IPS DF 4.7 (cell line): ENCODE measurements around the gene EEF1AKMT3.
"Not testable (repeated sequence)": the region's sequence is repeated elsewhere in the genome, so short reads cannot be mapped to it uniquely, and the experiment has no call there.

Experiments used
- DNase-seq: peaks from one replicate; pipeline ENCODE4 v3.0.0-alpha.2; 2013; ENCODE audit warnings: low spot score; ENCODE audit errors: extremely low read depth

The EEF1AKMT3 gene

DNA sequence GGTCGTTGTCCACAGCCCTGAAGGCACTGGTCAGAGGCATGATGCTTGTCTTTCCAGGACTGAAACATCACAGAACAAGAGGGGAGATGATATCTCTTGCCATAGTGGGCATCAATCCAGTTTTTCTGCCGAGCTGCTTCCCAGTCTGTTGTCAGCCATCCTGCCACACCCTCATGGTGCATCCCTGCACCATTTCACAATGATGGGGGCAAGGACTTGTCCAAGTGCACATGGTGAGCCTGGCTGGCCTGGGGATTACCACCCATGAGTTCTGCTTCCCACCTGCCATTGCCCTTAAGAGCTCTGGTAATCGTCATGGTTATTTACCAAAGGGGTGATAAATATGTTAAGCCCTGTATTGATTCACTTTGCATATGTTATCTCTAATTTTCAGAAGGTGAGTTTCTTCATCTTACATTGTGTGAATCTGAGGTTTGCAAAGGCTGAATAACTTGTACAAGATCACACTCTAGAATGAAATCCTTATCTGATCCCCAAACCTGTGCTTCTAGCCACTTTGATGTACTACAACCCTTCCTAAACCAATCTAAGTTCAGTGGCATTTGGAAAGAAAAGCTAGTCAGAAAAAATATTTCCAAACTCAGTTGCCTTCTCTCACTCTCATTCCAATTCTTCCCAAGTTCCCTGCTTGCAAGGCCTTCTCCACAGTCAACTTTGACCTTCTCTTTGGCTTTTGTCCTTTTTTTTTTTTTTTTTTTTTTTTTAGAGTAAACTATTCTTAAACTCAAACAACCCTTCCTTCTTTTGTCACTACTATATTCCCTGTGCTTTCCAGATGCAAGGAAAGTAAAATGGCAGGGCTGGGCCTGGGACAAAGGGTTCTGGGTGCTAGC lies 43.8 kb downstream of the EEF1AKMT3 start:
- DNase-seq, result no peak

DNA sequence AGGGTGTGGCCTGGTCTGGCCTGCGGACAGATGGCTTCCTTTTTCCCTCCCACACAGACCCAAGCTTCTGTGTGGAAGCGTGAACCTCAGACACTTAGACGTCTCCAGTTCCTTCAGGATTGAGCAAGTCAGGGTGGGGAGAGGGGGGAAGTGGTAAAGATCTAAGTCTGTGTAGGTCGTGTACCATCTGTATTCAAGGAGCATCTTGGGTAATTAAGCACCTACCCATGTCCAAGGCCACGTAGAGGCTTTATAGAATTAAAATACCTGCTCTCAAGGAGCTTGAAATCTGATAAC lies 44.4 kb downstream of the EEF1AKMT3 start:
- DNase-seq, result no peak

DNA sequence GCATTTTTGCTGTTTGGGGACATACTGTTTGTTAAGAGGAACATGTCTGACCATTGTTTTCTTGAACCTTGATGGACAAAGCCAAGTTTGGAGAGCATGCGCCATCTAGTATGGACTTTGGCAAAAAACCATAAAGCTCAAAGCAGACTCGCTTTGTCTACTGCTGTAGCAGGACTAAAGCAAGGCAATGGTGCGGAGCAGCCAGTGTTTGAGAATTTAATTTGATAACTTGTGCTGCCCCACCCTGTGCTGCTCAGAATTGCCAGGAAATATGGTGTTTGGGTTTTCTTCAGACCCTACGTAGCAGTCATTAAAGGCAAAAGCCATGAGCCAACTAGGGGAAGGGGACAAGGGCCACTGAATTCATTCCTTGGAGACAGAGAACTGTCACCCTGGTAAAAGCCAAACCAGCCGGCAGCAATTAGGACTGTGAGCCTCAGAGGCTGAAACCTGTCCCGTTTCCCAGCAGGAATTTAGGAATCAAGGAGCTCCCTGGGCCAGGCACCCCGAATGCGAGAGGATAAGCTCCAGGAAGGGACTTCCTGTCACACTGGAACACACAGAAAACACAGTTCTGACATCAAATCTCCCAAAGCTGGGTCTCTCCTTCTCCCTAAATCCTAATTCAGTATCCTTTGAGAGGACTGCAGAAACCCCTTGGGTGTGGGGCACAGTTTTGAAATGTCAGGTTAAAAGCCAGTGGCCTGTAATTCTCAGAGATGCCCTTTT lies 45.0 kb downstream of the EEF1AKMT3 start:
- DNase-seq, result no peak

DNA sequence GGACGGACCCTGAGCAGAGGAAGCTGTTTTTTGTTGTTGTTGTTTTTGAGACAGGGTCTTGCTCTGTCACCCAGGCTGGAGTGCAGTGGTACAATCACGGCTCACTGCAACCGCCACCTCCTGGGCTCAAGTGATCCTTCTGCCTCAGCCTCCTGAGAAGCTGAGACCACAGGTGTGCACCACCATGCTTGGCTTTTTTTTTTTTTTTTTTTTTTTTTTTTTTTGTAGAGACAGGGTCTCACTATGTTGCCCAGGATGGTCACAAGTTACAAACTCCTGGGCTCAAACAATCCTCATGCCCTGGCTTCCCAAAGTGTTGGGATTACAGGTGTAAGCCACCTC lies 45.5 kb downstream of the EEF1AKMT3 start:
- not testable (repeated sequence) for DNase-seq

DNA sequence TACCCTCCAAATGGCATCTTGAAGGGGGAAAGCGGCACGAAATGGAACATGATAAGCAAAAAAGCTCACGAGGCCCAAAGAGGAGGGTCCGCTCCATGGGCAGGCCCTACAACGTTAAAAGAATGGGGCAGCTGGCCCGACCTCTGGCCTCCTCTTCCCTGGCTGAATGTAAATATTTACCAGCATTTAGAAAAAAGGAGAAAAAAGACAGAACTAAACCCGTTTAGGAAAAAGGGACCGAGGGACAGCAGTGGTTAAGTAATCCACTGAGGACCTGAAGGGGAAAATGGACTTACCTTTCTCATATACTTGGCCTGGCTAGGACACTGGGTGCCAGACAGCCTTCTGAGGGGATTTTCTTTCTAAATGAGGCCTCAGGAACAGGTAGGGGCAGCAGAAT lies 47.7 kb downstream of the EEF1AKMT3 start:
- DNase-seq, result not testable (repeated sequence)

DNA sequence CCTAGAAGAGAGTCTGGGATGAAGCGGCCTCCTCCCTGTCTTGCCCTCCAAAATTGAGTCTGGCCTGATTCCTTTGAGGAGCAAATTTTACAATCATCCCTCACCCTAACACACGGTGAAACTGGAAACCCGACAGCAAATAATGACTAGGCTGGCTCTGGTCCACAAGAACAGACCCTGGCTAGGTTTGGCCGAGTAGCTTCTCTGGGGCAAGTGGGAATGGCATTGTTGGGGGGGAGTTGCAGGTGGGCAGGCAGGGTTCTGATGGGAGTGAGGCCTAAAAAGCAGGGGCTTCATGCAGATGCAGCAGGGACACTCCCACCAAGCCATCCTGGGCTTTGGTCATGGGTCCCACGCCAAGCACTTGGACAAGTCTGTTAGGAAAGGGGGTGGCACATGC lies 48.6 kb downstream of the EEF1AKMT3 start:
- DNase-seq, result not testable (repeated sequence)

DNA sequence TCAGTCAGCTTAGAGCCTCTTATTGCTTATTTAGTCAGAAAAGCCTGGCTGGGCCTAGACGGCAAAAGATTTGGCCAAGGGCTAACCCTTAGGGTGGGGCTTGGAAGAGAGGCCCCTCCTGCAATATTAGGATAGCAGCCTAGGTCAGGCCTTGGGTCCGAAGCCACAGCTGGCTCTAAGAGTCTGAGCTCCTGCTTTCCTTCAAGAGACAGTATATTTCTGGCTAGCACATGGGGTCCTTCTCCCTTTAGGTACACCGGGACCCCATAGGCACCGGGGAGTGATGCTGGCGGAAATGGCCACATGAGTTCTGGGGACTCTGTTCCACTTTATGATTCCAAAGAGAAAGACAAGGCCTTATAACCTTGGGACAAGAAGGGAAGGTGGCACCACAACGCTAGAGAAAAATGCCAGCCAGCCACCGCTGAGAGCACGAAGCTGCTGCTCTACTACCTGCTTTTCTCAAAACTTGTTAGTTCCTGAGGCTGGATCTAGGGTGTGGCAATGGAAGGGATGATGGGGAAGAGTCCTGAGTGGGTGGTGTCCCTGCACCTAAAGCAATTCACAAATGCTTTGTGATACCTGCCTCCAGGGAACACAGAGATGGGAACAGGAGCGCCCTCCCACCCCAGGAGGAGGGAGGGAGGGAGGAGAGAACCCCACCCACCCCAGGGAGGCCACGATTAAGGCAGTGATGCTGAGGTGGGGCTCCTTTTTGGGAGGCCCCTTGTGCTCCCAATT lies 49.2 kb downstream of the EEF1AKMT3 start:
- no peak for DNase-seq

DNA sequence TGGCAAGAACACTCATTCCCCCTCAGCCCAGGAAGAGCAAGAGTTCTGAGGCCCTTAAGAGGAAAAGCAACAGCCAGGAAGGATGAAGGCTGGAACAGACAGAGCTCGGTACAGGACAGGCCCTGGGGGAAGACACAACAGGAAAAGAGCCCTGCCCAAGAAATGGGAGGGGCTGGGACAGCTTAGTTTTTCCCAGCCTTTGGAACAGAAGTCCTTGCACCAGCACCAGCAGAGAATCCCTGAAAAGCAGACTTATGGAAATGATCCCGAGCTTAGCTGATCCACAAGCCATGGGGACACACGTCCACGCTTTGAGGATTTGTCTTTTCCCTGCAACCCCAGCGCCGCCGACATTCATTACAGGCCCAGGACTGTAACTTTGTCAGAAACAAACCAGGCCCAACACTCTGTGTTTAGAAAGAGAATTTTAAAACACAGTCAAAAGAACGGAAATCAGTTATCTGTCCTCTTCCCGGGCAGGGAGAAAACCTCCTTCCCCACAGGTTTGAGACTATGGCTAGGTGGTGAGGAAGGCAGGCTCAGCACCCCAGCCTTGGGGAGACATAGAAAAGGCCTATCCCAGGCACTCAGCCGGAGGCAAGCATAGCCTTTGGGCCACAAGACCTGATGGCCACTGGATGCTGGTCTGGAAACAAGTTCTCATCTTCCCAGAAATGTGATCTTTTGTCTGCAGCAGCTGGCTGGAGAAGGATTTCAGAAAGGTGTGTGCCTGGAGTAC lies 50.1 kb downstream of the EEF1AKMT3 start:
- DNase-seq, result no peak

DNA sequence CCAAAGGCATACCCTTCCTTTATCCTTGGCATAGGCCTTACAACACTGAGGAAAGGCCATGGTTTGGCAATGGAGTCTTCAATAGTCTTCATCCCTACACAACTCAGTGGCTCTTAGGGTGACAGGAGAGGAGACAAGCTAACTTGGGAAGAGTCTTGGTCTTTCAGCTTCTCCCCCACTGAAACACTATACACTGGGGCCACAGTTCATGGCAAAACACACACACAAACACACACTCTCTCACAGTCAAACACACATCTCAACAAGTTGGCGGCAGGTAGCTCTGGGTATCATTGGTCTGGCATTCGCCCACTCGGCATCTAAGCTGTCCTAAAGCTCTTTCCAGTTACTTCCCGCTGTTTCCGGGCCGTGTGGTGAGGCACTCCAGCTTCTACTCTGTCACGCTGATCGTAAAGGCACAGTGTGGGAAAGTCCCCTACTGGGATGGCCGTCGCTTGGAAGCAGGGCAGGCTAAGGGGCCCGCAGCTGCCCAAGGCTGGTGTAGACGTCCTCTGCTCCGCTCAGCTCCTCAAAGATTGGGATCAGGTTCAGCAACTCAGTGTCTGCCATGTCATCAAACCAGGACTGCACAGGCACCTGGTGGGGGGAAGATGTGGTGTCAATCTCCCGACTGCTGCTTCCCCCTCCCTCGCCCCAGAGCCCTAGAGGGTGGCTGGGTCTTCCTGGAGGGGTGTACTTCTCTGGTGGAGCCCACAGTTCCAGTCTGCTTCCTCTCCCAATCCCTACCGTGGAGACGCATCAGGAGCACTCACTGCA lies 50.9 kb downstream of the EEF1AKMT3 start:
- DNase-seq, result no peak

DNA sequence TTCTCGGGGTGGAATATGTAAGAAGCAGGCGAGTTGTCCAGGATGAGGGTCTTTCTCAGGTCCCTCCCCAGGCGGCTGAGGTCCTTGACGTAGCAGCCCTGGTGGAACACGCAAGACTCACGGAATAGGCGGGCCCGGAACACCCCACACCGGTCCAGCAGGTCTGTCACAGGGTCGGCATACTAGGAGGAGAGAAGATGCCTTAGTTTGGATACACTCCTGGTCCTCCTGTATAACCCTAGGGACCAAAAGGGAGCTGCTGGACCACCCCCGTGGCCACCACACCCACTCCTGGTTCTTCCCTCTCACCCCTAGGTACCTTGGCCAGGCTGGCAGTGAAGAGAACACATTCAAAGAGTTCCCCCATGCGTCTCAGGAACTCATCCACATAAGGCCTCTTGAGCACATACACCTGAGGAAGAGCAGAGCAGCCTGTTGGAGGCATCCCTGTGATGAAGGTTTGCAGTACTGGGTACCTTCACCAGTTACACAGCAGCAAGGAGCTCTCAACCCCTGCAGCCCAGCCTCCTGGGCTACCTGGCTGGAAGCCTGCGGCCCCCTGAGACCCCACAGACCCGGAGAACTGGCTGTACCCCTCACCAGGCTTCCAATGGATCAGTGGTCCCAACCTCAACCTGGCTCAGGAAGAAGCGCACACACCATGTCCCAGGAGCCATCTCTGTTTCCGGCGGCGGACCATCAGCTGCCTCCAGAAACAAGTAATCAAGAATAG lies 51.7 kb downstream of the EEF1AKMT3 start:
- DNase-seq, result no peak

DNA sequence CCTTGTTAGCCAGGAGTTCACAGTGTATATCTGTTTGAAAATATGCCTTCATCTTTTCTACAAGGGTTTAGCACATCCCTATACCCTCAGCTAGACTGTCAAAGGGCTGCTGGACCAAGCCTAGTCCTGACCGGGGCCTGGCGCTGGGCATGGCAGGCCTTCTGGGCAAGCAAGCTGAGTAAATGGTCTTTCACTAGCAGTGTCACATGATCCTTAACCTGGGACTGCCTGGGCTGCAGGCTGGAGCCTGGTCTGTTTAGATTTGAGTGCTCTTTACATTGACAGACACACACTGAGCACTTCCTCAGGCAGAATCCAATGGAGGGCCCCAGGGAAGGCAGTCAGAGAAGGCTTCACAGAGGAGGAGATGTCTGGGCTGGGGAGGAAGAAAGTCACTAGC lies 53.0 kb downstream of the EEF1AKMT3 start:
- DNase-seq, result no peak

DNA sequence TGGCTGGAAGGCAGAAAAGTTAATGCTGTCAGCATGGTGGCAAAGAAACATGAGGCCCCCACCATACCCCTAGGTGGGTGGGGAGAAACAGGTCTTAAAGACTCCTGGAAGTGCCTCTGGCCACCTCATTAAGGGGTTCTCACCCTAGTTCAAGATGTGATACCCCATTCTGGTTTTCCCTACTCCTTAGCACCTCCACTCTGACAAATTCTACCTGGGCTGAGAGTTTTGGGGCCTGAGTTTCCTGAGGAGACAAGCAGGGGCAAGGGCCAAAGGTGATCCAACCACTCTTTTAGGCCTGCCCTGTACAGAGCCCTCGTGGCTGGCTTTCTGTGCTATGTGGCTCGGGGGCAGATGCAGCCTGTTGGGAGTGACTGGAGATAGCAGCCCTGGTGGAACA lies 54.0 kb downstream of the EEF1AKMT3 start:
- DNase-seq, result no peak

DNA sequence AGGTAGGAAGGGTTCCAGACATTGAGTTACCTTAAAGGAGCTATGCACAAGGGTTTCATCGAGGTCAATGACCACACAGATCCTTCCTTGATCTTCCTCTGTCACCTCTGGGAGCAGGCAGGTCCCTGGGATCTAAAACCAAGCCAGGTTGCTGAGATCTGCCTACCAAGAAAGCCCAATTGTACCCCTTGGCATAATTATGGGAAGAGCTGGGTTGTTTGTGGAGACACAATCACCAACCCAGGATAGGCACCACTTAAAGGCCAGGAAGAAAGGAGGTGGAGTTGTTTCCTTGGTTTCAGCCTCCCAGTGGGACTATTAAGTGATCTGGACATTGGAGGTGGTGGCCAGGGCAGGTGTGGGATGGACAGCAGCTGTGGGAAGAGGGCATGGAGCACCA lies 54.6 kb downstream of the EEF1AKMT3 start:
- no peak for DNase-seq

DNA sequence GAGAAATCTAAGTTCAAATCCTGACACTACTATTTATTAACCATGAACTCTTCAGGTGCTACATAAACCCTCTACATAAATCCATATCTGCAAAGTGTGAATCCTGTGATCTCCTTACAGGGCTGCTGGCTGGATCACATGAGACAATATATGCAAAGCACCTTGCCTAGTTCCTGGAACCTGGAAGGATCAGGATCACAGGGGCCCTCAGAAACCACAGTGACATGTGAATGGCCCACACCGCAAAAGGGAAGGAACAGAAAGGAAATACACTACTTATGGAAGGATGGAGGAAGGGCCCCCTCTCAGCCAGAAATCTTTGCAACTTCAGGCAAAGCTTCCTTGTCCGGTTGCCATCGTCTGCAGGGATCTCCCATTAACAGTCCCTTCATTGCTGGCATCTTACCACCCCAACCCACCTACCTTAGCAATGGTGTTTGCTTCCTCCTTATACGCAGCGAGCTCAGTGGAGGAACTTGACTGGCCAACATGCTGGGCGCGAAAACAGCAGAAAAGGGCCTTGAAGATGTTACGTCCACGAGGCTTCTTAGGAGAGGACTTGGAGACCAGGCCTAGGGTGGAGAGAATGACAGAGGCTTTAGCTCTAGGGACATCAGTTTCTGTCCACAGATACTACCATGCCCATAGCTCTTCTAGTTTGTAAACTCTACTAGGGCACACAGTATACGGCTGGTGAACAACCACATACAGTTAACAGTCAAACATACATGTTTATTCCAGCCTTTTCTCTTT lies 56.8 kb downstream of the EEF1AKMT3 start:
- DNase-seq, result no peak

DNA sequence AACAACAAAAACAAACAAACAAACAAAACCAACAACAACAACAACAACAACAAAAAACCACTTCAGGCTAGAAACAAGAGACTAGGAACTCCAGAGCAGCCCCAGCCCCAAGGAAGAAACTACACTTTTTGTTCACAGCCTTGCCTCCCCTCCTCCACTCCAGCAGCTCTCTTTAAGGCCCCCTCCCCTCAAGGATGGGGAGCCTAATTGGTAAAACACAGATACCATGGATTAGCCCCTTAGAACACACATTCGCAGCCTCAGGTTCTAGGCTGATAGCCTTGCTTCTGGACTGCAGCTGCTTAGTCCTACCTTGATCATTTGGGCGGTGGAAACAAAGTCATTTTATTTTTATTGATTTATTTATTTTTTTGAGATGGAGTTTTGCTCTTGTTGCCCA lies 58.0 kb downstream of the EEF1AKMT3 start:
- no peak for DNase-seq
